ENCODE measurements around the gene BAG2. TPM values are rescaled to one million over a fixed set of nuclear protein-coding genes. Genes with fewer than 3 reads are reported as not detected.

The BAG2 gene
- total RNA-seq, 1 experiment from 2014 or later, result 11.0 TPM

- H3K4me1 ChIP-seq (replicated peaks; ENCODE audit: insufficient read depth), result peaks cover 26% of the 10 kb centered on the region
- peak within 1 kb of the TSS; percentile 98 for H2AFZ ChIP-seq
- no peak for TF ChIP-seq EZH2 (IDR thresholded peaks at IDR 0.05; ENCODE audit: low read depth)
- no peak for TF ChIP-seq CTCF (conservative IDR thresholded peaks at IDR 0.05)
- POLR2A ChIA-PET (ENCODE audit: unreplicated experiment), result interaction anchor here (0.6 to 0.7 kb wide), 3 partner anchors 11 to 695 kb away, joined by 3 to 5 read pairs (median 3); no protein-coding TSS in a partner anchor
- peak within 1 kb of the TSS; percentile 95 for H3K4me3 ChIP-seq
- H3K9me2 ChIP-seq (ENCODE audit: insufficient read depth), result no peaks in the 10 kb centered on the region
- no TSS peak for BruUV-seq (replicated peaks)
- 0 out of 2 replicates have a peak, but pooled peaks cover 6% of the 10 kb centered on the region for H3F3A ChIP-seq (ENCODE audit: insufficient read depth, low read depth)
- DNase-seq, result peak; percentile 60 to 91
- H3K4me2 ChIP-seq, result peak within 1 kb of the TSS; percentile 73
- no peaks in the 10 kb centered on the region for H3K27me3 ChIP-seq (ENCODE audit: insufficient read depth, low read depth)
- H3K9me3 ChIP-seq (ENCODE audit: insufficient read depth, low read depth), result no peaks in the 10 kb centered on the region
- CTCF ChIA-PET, result interaction anchor here (0.6 kb wide), 1 partner anchor 161 kb away, joined by 4 read pairs; no protein-coding TSS in a partner anchor
- H4K20me1 ChIP-seq (ENCODE audit: insufficient read depth), result no peaks in the 10 kb centered on the region
- H3K27ac ChIP-seq, result no peak within 1 kb of the TSS
- intact Hi-C loops (cut with micrococcal nuclease; ENCODE audit: unreplicated experiment), result loop anchor here (1.0 to 5.0 kb wide), 2 partner anchors 45 to 94 kb away; no protein-coding TSS in a partner anchor
- peaks cover 40% of the 10 kb centered on the region for H3K79me2 ChIP-seq (ENCODE audit: low read depth)
- H3K36me3 ChIP-seq (ENCODE audit: low read depth), result no peaks in the 10 kb centered on the region
Measured at GRCh38 chr6:57221936-57222742, 50.0 kb downstream of the BAG2 start, which contains the start of gene RAB23. Gene RAB23 (minus strand): TSS chr6:57222307. CDS start chr6:57210380, 11,927 bp downstream.

GRCh38 chr6:57222743-57223077 lies 50.6 kb downstream of the BAG2 start:
- intact Hi-C loops (cut with micrococcal nuclease; ENCODE audit: unreplicated experiment), result loop anchor here (1.0 to 5.0 kb wide), 2 partner anchors 45 to 94 kb away; no protein-coding TSS in a partner anchor
- no peak overlapping the region for H3K27ac ChIP-seq
- BruUV-seq (replicated peaks), result no TSS peak

More at GRCh38 chr6:57222743-57223077, 50.6 kb downstream of the BAG2 start:
- Histone ChIP-seq H4K20me1 (ENCODE audit: insufficient read depth) (no peaks in the 10 kb centered on the region), H3K4me1 (replicated peaks; ENCODE audit: insufficient read depth) (peaks cover 26% of the 10 kb centered on the region), H3K79me2 (ENCODE audit: low read depth) (peaks cover 35% of the 10 kb centered on the region), H3F3A (ENCODE audit: insufficient read depth, low read depth) (0 out of 2 replicates have a peak, but pooled peaks cover 6% of the 10 kb centered on the region), H3K27me3 (ENCODE audit: insufficient read depth, low read depth) (no peaks in the 10 kb centered on the region), H2AFZ (peak overlapping the region; percentile 98), H3K4me2 (peak overlapping the region; percentile 73), H3K9me3 (ENCODE audit: insufficient read depth, low read depth) (no peaks in the 10 kb centered on the region), H3K36me3 (ENCODE audit: low read depth) (no peaks in the 10 kb centered on the region), H3K4me3 (peak overlapping the region; percentile 95), H3K9me2 (ENCODE audit: insufficient read depth) (no peaks in the 10 kb centered on the region)
- DNase-seq, result no peak
- TF ChIP-seq EZH2 (IDR thresholded peaks at IDR 0.05; ENCODE audit: low read depth), result no peak
- TF ChIP-seq CTCF (conservative IDR thresholded peaks at IDR 0.05), result no peak
- ChIA-PET CTCF (no interaction called here), POLR2A (ENCODE audit: unreplicated experiment) (no interaction called here)
